H9 (cell line): ENCODE measurements around the gene RAI1. TPM values are rescaled to one million over a fixed set of nuclear protein-coding genes. Genes with fewer than 3 reads are reported as not detected.

Experiments
- DNase-seq: peaks from one replicate; pipeline ENCODE4 v3.0.0-alpha.2; 2017
- H2AFZ ChIP-seq: one replicate; pipeline ENCODE4 v1.6.1; 2013; ENCODE audit warnings: mild to moderate bottlenecking, low read length, control low read depth, moderate library complexity
- H2AK5ac ChIP-seq: 2 replicates; pipeline ENCODE4 v1.6.1; 2013; ENCODE audit warnings: low read length, control low read depth, mixed read lengths; ENCODE audit not compliant: insufficient read length
- H2BK120ac ChIP-seq: one replicate; pipeline ENCODE4 v1.6.1; 2013; ENCODE audit warnings: low read depth, mild to moderate bottlenecking, low read length, control low read depth, inconsistent platforms; ENCODE audit not compliant: poor library complexity, severe bottlenecking
- H2BK12ac ChIP-seq: 2 replicates; pipeline ENCODE4 v1.6.1; 2013; ENCODE audit warnings: low read length, control low read depth, mixed read lengths, low read depth; ENCODE audit not compliant: insufficient read length
- H2BK15ac ChIP-seq: 2 replicates; pipeline ENCODE4 v1.6.1; 2013; ENCODE audit warnings: low read depth, low read length, control low read depth
- H2BK20ac ChIP-seq: one replicate; pipeline ENCODE4 v1.6.1; 2013; ENCODE audit warnings: low read depth, mild to moderate bottlenecking, low read length, control low read depth, inconsistent platforms; ENCODE audit not compliant: poor library complexity, severe bottlenecking
- H2BK5ac ChIP-seq: 2 replicates; pipeline ENCODE4 v1.6.1; 2013; ENCODE audit warnings: low read length, control low read depth, mixed read lengths; ENCODE audit not compliant: insufficient read length
- H3K14ac ChIP-seq: 2 replicates; pipeline ENCODE4 v1.6.1; 2013; ENCODE audit warnings: low read length, control low read depth; ENCODE audit not compliant: insufficient read depth
- H3K18ac ChIP-seq: 2 replicates; pipeline ENCODE4 v1.6.1; 2013; ENCODE audit warnings: low read depth, mild to moderate bottlenecking, mixed read lengths, low read length, control low read depth; ENCODE audit not compliant: insufficient read length
- H3K23ac ChIP-seq: 2 replicates; pipeline ENCODE4 v1.6.1; 2013; ENCODE audit warnings: low read length, control low read depth, mixed read lengths, low read depth; ENCODE audit not compliant: insufficient read length
- H3K23me2 ChIP-seq: 2 replicates; pipeline ENCODE4 v1.6.1; 2013; ENCODE audit warnings: low read depth, mild to moderate bottlenecking, mixed read lengths, low read length, control low read depth; ENCODE audit not compliant: insufficient read length, poor library complexity, severe bottlenecking
- H3K27ac ChIP-seq: 2 replicates; pipeline ENCODE4 v1.5.1; 2013; ENCODE audit warnings: low read length, control low read depth, mixed read lengths, low read depth; ENCODE audit not compliant: insufficient read length
- H3K27me3 ChIP-seq: 2 replicates; pipeline ENCODE4 v1.6.1; 2013; ENCODE audit warnings: low read length, control low read depth, inconsistent platforms; ENCODE audit not compliant: insufficient read depth
- H3K4ac ChIP-seq: 2 replicates; pipeline ENCODE4 v1.6.1; 2013; ENCODE audit warnings: low read depth, mild to moderate bottlenecking, control low read depth, inconsistent platforms, low read length, moderate library complexity
- H3K4me1 ChIP-seq: 2 replicates; pipeline ENCODE4 v1.6.1; 2013; ENCODE audit warnings: low read length, control low read depth, inconsistent platforms; ENCODE audit not compliant: insufficient read depth
- H3K4me2 ChIP-seq: 2 replicates; pipeline ENCODE4 v1.6.1; 2013; ENCODE audit warnings: low read length, control low read depth, mixed read lengths; ENCODE audit not compliant: insufficient read length, insufficient read depth
- H3K56ac ChIP-seq: 2 replicates; pipeline ENCODE4 v1.6.1; 2013; ENCODE audit warnings: low read depth, mild to moderate bottlenecking, mixed read lengths, low read length, control low read depth; ENCODE audit not compliant: insufficient read length
- H3K79me1 ChIP-seq: 2 replicates; pipeline ENCODE4 v1.6.1; 2013; ENCODE audit warnings: low read depth, mild to moderate bottlenecking, moderate library complexity, low read length, control low read depth, inconsistent platforms; ENCODE audit not compliant: insufficient read depth, poor library complexity, severe bottlenecking
- H3K79me2 ChIP-seq: 2 replicates; pipeline ENCODE4 v1.6.1; 2013; ENCODE audit warnings: low read length, control low read depth, inconsistent platforms; ENCODE audit not compliant: insufficient read depth
- H3K9ac ChIP-seq: 2 replicates; pipeline ENCODE4 v1.6.1; 2013; ENCODE audit warnings: low read length, control low read depth, mixed read lengths; ENCODE audit not compliant: insufficient read length; ENCODE audit errors: extremely low read depth
- H3K9me3 ChIP-seq: one replicate; pipeline ENCODE4 v1.6.1; 2013; ENCODE audit warnings: low read depth, low read length, inconsistent platforms; ENCODE audit not compliant: control insufficient read depth
- H3T11ph ChIP-seq: one replicate; pipeline ENCODE4 v1.6.1; 2013; ENCODE audit warnings: mild to moderate bottlenecking, low read length, control low read depth, inconsistent platforms
- H4K20me1 ChIP-seq: one replicate; pipeline ENCODE4 v1.6.1; 2013; ENCODE audit not compliant: control insufficient read depth, insufficient read length, insufficient read depth
- H4K5ac ChIP-seq: 2 replicates; pipeline ENCODE4 v1.6.1; 2013; ENCODE audit warnings: low read depth, mild to moderate bottlenecking, mixed read lengths, low read length, control low read depth; ENCODE audit not compliant: insufficient read length
- H4K8ac ChIP-seq: replicated peaks from 2 replicates; pipeline ENCODE4 v1.6.1; 2013; ENCODE audit warnings: low read length, control low read depth, mixed read lengths, low read depth; ENCODE audit not compliant: insufficient read length
- H4K91ac ChIP-seq: 2 replicates; pipeline ENCODE4 v1.6.1; 2013; ENCODE audit warnings: low read depth, mild to moderate bottlenecking, moderate library complexity, mixed read lengths, low read length, control low read depth; ENCODE audit not compliant: insufficient read length
- H3K27ac Mint-ChIP-seq, 3 experiments: 2 replicates in 2 of 3; 3 replicates in 1 of 3; pipeline ENCODE4 v1.8.0; 2020 to 2021; ENCODE audit warnings: mixed read lengths in 3 of 3, mild to moderate bottlenecking in 1 of 3, moderate library complexity in 1 of 3
- H3K27me3 Mint-ChIP-seq: 2 replicates; pipeline ENCODE4 v1.8.0; 2021; ENCODE audit warnings: low read depth, mild to moderate bottlenecking, moderate library complexity, mixed read lengths
- H3K36me3 Mint-ChIP-seq, 3 experiments: 2 replicates in 2 of 3; 3 replicates in 1 of 3; pipeline ENCODE4 v1.8.0; 2020 to 2021; ENCODE audit warnings: low read depth in 3 of 3, mixed read lengths in 3 of 3; ENCODE audit not compliant: insufficient read depth in 1 of 3
- H3K4me1 Mint-ChIP-seq, 2 experiments: 2 replicates each; pipeline ENCODE4 v1.8.0; 2020; ENCODE audit warnings: mixed read lengths in 2 of 2
- H3K4me3 Mint-ChIP-seq, 2 experiments: 2 replicates in 1 of 2; 3 replicates in 1 of 2; pipeline ENCODE4 v1.8.0; 2020 to 2021; ENCODE audit warnings: mild to moderate bottlenecking in 2 of 2, mixed read lengths in 2 of 2, moderate library complexity in 1 of 2
- H3K9me3 Mint-ChIP-seq, 2 experiments: 2 replicates in 1 of 2; 3 replicates in 1 of 2; pipeline ENCODE4 v1.8.0; 2020; ENCODE audit warnings: mild to moderate bottlenecking in 2 of 2, mixed read lengths in 2 of 2, moderate library complexity in 1 of 2
- WGBS: extraction: QIAGEN DNeasy Blood & Tissue Kit; methylation state at CpG from one replicate; pipeline ENCODE4 v1.1.7; 2013; ENCODE audit warnings: missing lambda C conversion rate, low lambda C conversion rate, mixed read lengths; ENCODE audit not compliant: insufficient read length; ENCODE audit errors: extremely low coverage; 5-methylcytosine and 5-hydroxymethylcytosine counted together
- total RNA-seq: library from RNA; stranded (reverse); gene quantifications from 2 replicates; pipeline ENCODE4 v1.2.1, GENCODE V29; 2021
- TF ChIP-seq, protein P1 (sequence below): fragments of 200-600 bp; sonication (generic); conservative IDR thresholded peaks from 3 replicates; pipeline ENCODE4 v1.8.0; 2021; ENCODE audit warnings: antibody characterized with exemption, mild to moderate bottlenecking

RAI1 gene
- total RNA-seq, 1 experiment from 2014 or later: 1.5 TPM

DNA sequence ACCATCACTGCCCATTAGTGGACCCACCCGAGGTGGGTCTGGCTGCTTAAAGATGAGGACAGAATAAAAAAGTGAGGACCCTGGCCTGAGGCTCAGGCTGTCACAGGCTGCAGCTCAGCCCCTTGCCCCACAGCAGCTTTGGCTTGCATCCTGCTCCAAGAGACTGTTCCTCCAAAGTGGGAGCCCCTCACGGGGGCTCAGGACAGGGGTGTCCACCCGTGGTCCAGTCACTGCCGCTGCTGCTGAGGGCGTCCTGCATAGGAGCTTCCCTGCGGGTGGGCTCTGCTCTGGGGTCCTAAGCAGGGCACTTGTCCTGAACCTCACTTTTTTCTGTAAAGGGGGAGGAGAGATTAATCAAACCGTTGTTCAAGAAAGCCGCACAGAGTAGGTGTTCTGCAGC, 107.7 kb downstream of the RAI1 start:
- Mint-ChIP-seq H3K9me3 (no peaks in the 10 kb centered on the region; a peak in 1 of 5 replicates), H3K4me3 (no peak overlapping the region; a peak in 1 of 5 replicates), H3K27me3 (peaks cover 87% of the 10 kb centered on the region), H3K27ac (peak overlapping the region in 1 of 3 experiments; percentile 89; a peak in 1 of 7 replicates), H3K36me3 (no peaks in the 10 kb centered on the region; a peak in 1 of 7 replicates), H3K4me1 (peaks cover 46 to 77% of the 10 kb centered on the region in 2 experiments)
- Histone ChIP-seq H2BK20ac (no peak overlapping the region), H3K4me2 (no peak overlapping the region), H2BK5ac (no peak overlapping the region), H3K23me2 (peaks cover 3% of the 10 kb centered on the region), H2AFZ (no peak overlapping the region), H2BK12ac (no peak overlapping the region), H3K79me1 (no peaks in the 10 kb centered on the region), H3K4me1 (peaks cover 3% of the 10 kb centered on the region; the same call in 1 of the 2 replicates), H3K14ac (no peak overlapping the region), H3K27ac (no peak overlapping the region), H2BK15ac (no peak overlapping the region), H4K8ac (no peak overlapping the region), H3K4ac (no peak overlapping the region), H2AK5ac (no peak overlapping the region), H3K9ac (no peak overlapping the region), H3K18ac (no peak overlapping the region), H2BK120ac (no peak overlapping the region), H3K27me3 (no peaks in the 10 kb centered on the region; the same call in 1 of the 2 replicates), H3K9me3 (no peaks in the 10 kb centered on the region), H3K23ac (no peak overlapping the region), H3T11ph (no peak overlapping the region), H4K20me1 (peaks cover 4% of the 10 kb centered on the region), H4K91ac (no peak overlapping the region), H3K56ac (no peak overlapping the region), H3K79me2 (no peaks in the 10 kb centered on the region), H4K5ac (no peak overlapping the region)
- TF ChIP-seq, protein P1, sequence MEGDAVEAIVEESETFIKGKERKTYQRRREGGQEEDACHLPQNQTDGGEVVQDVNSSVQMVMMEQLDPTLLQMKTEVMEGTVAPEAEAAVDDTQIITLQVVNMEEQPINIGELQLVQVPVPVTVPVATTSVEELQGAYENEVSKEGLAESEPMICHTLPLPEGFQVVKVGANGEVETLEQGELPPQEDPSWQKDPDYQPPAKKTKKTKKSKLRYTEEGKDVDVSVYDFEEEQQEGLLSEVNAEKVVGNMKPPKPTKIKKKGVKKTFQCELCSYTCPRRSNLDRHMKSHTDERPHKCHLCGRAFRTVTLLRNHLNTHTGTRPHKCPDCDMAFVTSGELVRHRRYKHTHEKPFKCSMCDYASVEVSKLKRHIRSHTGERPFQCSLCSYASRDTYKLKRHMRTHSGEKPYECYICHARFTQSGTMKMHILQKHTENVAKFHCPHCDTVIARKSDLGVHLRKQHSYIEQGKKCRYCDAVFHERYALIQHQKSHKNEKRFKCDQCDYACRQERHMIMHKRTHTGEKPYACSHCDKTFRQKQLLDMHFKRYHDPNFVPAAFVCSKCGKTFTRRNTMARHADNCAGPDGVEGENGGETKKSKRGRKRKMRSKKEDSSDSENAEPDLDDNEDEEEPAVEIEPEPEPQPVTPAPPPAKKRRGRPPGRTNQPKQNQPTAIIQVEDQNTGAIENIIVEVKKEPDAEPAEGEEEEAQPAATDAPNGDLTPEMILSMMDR: no peak
- WGBS: no CpG with 5 or more reads among the region's 8 CpGs
- no peak for DNase-seq
